ENCODE results near the gene MACROD2. TPM values are rescaled to one million over a fixed set of nuclear protein-coding genes. Genes with fewer than 3 reads are reported as not detected.

Gene MACROD2
- total and polyA plus RNA-seq, 2 experiments from 2014 or later = 2.8 to 4.3 TPM

DNA sequence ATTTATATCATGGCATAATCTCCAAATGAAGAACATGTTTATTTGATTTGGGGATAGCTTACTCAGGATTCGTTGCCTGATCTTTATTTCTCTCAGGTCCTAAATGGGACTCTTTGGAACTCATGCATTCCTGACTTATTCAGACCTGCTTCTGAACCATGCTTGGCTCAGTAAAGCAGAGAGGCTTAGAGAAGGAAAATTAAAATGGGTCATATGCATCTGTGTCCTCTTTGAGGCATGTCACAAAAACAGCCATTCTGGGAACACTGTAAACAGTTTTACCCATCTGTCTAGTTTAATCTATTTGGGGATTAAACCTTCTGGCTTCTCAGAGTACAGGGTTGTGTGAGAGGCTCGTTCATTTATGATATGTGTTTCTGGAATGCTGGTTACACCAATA is 1560.6 kb downstream of the MACROD2 start (continued):
- TF ChIP-seq, protein P1, sequence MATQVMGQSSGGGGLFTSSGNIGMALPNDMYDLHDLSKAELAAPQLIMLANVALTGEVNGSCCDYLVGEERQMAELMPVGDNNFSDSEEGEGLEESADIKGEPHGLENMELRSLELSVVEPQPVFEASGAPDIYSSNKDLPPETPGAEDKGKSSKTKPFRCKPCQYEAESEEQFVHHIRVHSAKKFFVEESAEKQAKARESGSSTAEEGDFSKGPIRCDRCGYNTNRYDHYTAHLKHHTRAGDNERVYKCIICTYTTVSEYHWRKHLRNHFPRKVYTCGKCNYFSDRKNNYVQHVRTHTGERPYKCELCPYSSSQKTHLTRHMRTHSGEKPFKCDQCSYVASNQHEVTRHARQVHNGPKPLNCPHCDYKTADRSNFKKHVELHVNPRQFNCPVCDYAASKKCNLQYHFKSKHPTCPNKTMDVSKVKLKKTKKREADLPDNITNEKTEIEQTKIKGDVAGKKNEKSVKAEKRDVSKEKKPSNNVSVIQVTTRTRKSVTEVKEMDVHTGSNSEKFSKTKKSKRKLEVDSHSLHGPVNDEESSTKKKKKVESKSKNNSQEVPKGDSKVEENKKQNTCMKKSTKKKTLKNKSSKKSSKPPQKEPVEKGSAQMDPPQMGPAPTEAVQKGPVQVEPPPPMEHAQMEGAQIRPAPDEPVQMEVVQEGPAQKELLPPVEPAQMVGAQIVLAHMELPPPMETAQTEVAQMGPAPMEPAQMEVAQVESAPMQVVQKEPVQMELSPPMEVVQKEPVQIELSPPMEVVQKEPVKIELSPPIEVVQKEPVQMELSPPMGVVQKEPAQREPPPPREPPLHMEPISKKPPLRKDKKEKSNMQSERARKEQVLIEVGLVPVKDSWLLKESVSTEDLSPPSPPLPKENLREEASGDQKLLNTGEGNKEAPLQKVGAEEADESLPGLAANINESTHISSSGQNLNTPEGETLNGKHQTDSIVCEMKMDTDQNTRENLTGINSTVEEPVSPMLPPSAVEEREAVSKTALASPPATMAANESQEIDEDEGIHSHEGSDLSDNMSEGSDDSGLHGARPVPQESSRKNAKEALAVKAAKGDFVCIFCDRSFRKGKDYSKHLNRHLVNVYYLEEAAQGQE (IDR thresholded peaks at IDR 0.05; ENCODE audit: unreplicated experiment) = no peak
- TF ChIP-seq NANOG (IDR thresholded peaks at IDR 0.05; ENCODE audit: borderline replicate concordance) = no peak
- TF ChIP-seq, protein P2, sequence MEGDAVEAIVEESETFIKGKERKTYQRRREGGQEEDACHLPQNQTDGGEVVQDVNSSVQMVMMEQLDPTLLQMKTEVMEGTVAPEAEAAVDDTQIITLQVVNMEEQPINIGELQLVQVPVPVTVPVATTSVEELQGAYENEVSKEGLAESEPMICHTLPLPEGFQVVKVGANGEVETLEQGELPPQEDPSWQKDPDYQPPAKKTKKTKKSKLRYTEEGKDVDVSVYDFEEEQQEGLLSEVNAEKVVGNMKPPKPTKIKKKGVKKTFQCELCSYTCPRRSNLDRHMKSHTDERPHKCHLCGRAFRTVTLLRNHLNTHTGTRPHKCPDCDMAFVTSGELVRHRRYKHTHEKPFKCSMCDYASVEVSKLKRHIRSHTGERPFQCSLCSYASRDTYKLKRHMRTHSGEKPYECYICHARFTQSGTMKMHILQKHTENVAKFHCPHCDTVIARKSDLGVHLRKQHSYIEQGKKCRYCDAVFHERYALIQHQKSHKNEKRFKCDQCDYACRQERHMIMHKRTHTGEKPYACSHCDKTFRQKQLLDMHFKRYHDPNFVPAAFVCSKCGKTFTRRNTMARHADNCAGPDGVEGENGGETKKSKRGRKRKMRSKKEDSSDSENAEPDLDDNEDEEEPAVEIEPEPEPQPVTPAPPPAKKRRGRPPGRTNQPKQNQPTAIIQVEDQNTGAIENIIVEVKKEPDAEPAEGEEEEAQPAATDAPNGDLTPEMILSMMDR (conservative IDR thresholded peaks at IDR 0.05; ENCODE audit: low read depth in 2 of 2) = no peak
- no peak for TF ChIP-seq POLR2AphosphoS5 (IDR thresholded peaks at IDR 0.05; ENCODE audit: low read depth)
- TF ChIP-seq ETS1 (IDR thresholded peaks at IDR 0.05) = no peak

GRCh38 chr20:15556869-15557268 is 1561.6 kb downstream of the MACROD2 start:
- peaks cover 13% of the 10 kb centered on the region for H3K4me1 ChIP-seq (ENCODE audit: insufficient read depth)
- H4K20me1 ChIP-seq (replicated peaks; ENCODE audit: insufficient read depth) = no peaks in the 10 kb centered on the region
- Mint-ChIP-seq H3K4me1 (peaks cover 13% of the 10 kb centered on the region), H3K9me3 (peaks cover 10% of the 10 kb centered on the region), H3K27ac (no peak overlapping the region), H3K36me3 (ENCODE audit: low read depth) (peaks cover 20% of the 10 kb centered on the region; the same call in 2 of the 3 replicates), H3K27me3 (ENCODE audit: insufficient read depth, low read depth, poor library complexity) (no peaks in the 10 kb centered on the region), H3K4me3 (no peak overlapping the region)
- H3K4me3 ChIP-seq = no peak overlapping the region
- H3K79me2 ChIP-seq (replicated peaks; ENCODE audit: insufficient read depth) = no peaks in the 10 kb centered on the region
- no peaks in the 10 kb centered on the region for H3K36me3 ChIP-seq (ENCODE audit: insufficient read depth)
- no peak overlapping the region for H3K27ac ChIP-seq (ENCODE audit: low read depth)
- DNase-seq (ENCODE audit: low spot score) (no peak), ATAC-seq (no peak)
- no peak overlapping the region; the same call in 1 of the 2 replicates for H2AFZ ChIP-seq
- H3F3A ChIP-seq (replicated peaks; ENCODE audit: low read depth) = no peaks in the 10 kb centered on the region
- no peak overlapping the region for H3K4me2 ChIP-seq
- no peaks in the 10 kb centered on the region for H3K27me3 ChIP-seq (ENCODE audit: insufficient read depth)
- H3K9me2 ChIP-seq (ENCODE audit: insufficient read depth) = peaks cover 19% of the 10 kb centered on the region
- TF ChIP-seq, protein P2 (conservative IDR thresholded peaks at IDR 0.05; ENCODE audit: low read depth in 2 of 2) = no peak
- TF ChIP-seq JUNB (IDR thresholded peaks at IDR 0.05; ENCODE audit: unreplicated experiment) = no peak
- TF ChIP-seq CREB1 (CRISPR knock-in tag; IDR thresholded peaks at IDR 0.05; ENCODE audit: low read depth) = no peak
- TF ChIP-seq EZH2phosphoT487 (IDR thresholded peaks at IDR 0.05; ENCODE audit: unreplicated experiment) = no peak
- TF ChIP-seq EZH2 (IDR thresholded peaks at IDR 0.05; ENCODE audit: low read depth, unreplicated experiment) = no peak
- TF ChIP-seq ZNF114 (CRISPR knock-in tag; IDR thresholded peaks at IDR 0.05) = no peak
- no peak for TF ChIP-seq STAT1 (IDR thresholded peaks at IDR 0.05; ENCODE audit: unreplicated experiment)
- TF ChIP-seq ETS1 (IDR thresholded peaks at IDR 0.05) = no peak
- TF ChIP-seq ZNF331 (CRISPR knock-in tag; IDR thresholded peaks at IDR 0.05; ENCODE audit: low read depth) = no peak

All from GM23338 (cell line).